IPS-15b (cell line): ENCODE data around the gene FRRS1L.

Experiments
- H3K27me3 ChIP-seq: one replicate; pipeline ENCODE4 v1.6.1; 2013; ENCODE audit warnings: low read length; ENCODE audit not compliant: control insufficient read depth, insufficient read depth
- H3K36me3 ChIP-seq: one replicate; pipeline ENCODE4 v1.6.1; 2013; ENCODE audit warnings: low read length; ENCODE audit not compliant: control insufficient read depth, insufficient read depth
- H3K4me1 ChIP-seq: one replicate; pipeline ENCODE4 v1.6.1; 2013; ENCODE audit warnings: mild to moderate bottlenecking, low read length; ENCODE audit not compliant: control insufficient read depth, insufficient read depth
- H3K4me3 ChIP-seq: one replicate; pipeline ENCODE4 v1.5.1; 2013; ENCODE audit warnings: low read depth, low read length
- H3K9ac ChIP-seq: one replicate; pipeline ENCODE4 v1.6.1; 2013; ENCODE audit warnings: low read depth, mild to moderate bottlenecking, low read length
- H3K9me3 ChIP-seq: one replicate; pipeline ENCODE4 v1.6.1; 2013; ENCODE audit warnings: mild to moderate bottlenecking, low read length; ENCODE audit not compliant: control insufficient read depth, insufficient read depth

Gene FRRS1L

GRCh38 chr9:109166771-109167601 lies at the start of gene FRRS1L:
TSS of gene FRRS1L (minus strand) at chr9:109167249. CDS start at chr9:109167138, 111 bp downstream.
- Histone ChIP-seq H3K4me1 (no peaks in the 10 kb centered on the region), H3K4me3 (peak within 1 kb of the TSS; percentile 63), H3K36me3 (no peaks in the 10 kb centered on the region), H3K27me3 (peaks cover 27% of the 10 kb centered on the region), H3K9ac (no peak within 1 kb of the TSS), H3K9me3 (no peaks in the 10 kb centered on the region)

- no peaks in the 10 kb centered on the region for H3K27me3 ChIP-seq
- no peak overlapping the region for H3K4me3 ChIP-seq
Measured at GRCh38 chr9:109214414-109214813, 47.4 kb upstream of the FRRS1L start.

GRCh38 chr9:109213285-109214121 lies 46.5 kb upstream of the FRRS1L start:
- no peaks in the 10 kb centered on the region for H3K27me3 ChIP-seq
- no peaks in the 10 kb centered on the region for H3K36me3 ChIP-seq
- no peak overlapping the region for H3K4me3 ChIP-seq
- no peaks in the 10 kb centered on the region for H3K4me1 ChIP-seq
- H3K9me3 ChIP-seq, result no peaks in the 10 kb centered on the region
- H3K9ac ChIP-seq, result no peak overlapping the region

More at GRCh38 chr9:109214414-109214813, 47.4 kb upstream of the FRRS1L start:
- no peaks in the 10 kb centered on the region for H3K9me3 ChIP-seq
- H3K4me1 ChIP-seq, result no peaks in the 10 kb centered on the region
- H3K9ac ChIP-seq, result no peak overlapping the region
- H3K36me3 ChIP-seq, result no peaks in the 10 kb centered on the region

GRCh38 chr9:109212768-109213167 lies 45.7 kb upstream of the FRRS1L start:
- H3K4me3 ChIP-seq, result no peak overlapping the region
- H3K36me3 ChIP-seq, result no peaks in the 10 kb centered on the region
- no peaks in the 10 kb centered on the region for H3K4me1 ChIP-seq
- H3K27me3 ChIP-seq, result no peaks in the 10 kb centered on the region
- H3K9ac ChIP-seq, result no peak overlapping the region
- H3K9me3 ChIP-seq, result no peaks in the 10 kb centered on the region

GRCh38 chr9:109206670-109207069 lies 39.6 kb upstream of the FRRS1L start:
- Histone ChIP-seq H3K36me3 (no peaks in the 10 kb centered on the region), H3K4me3 (no peak overlapping the region), H3K9ac (no peak overlapping the region), H3K27me3 (no peaks in the 10 kb centered on the region), H3K4me1 (no peaks in the 10 kb centered on the region), H3K9me3 (no peaks in the 10 kb centered on the region)

GRCh38 chr9:109205526-109205925 lies 38.5 kb upstream of the FRRS1L start:
- H3K9me3 ChIP-seq, result no peaks in the 10 kb centered on the region
- H3K36me3 ChIP-seq, result no peaks in the 10 kb centered on the region
- no peak overlapping the region for H3K9ac ChIP-seq
- no peaks in the 10 kb centered on the region for H3K27me3 ChIP-seq
- H3K4me3 ChIP-seq, result no peak overlapping the region
- no peaks in the 10 kb centered on the region for H3K4me1 ChIP-seq

GRCh38 chr9:109203761-109204360 lies 36.8 kb upstream of the FRRS1L start:
- Histone ChIP-seq H3K4me3 (no peak overlapping the region), H3K4me1 (no peaks in the 10 kb centered on the region), H3K27me3 (no peaks in the 10 kb centered on the region), H3K36me3 (no peaks in the 10 kb centered on the region), H3K9me3 (no peaks in the 10 kb centered on the region), H3K9ac (no peak overlapping the region)

- no peak overlapping the region for H3K4me3 ChIP-seq
- H3K9me3 ChIP-seq, result no peaks in the 10 kb centered on the region
- no peak overlapping the region for H3K9ac ChIP-seq
- H3K36me3 ChIP-seq, result no peaks in the 10 kb centered on the region
- H3K4me1 ChIP-seq, result no peaks in the 10 kb centered on the region
- no peaks in the 10 kb centered on the region for H3K27me3 ChIP-seq
Measured at GRCh38 chr9:109199676-109200075, 32.6 kb upstream of the FRRS1L start.

GRCh38 chr9:109198736-109199382 lies 31.8 kb upstream of the FRRS1L start:
- H3K9me3 ChIP-seq, result no peaks in the 10 kb centered on the region
- no peaks in the 10 kb centered on the region for H3K36me3 ChIP-seq
- no peaks in the 10 kb centered on the region for H3K4me1 ChIP-seq
- no peak overlapping the region for H3K9ac ChIP-seq
- no peak overlapping the region for H3K4me3 ChIP-seq
- H3K27me3 ChIP-seq, result no peaks in the 10 kb centered on the region

GRCh38 chr9:109193974-109194556 lies 27.0 kb upstream of the FRRS1L start:
- no peaks in the 10 kb centered on the region for H3K27me3 ChIP-seq
- no peak overlapping the region for H3K9ac ChIP-seq
- no peaks in the 10 kb centered on the region for H3K9me3 ChIP-seq
- H3K36me3 ChIP-seq, result no peaks in the 10 kb centered on the region
- no peak overlapping the region for H3K4me3 ChIP-seq
- H3K4me1 ChIP-seq, result no peaks in the 10 kb centered on the region

GRCh38 chr9:109192732-109193361 lies 25.8 kb upstream of the FRRS1L start:
- Histone ChIP-seq H3K36me3 (no peaks in the 10 kb centered on the region), H3K4me3 (no peak overlapping the region), H3K4me1 (no peaks in the 10 kb centered on the region), H3K9ac (no peak overlapping the region), H3K9me3 (no peaks in the 10 kb centered on the region), H3K27me3 (no peaks in the 10 kb centered on the region)
